Measurements from ENCODE around the gene ALDH4A1. TPM values are rescaled to one million over a fixed set of nuclear protein-coding genes. Genes with fewer than 3 reads are reported as not detected.

The ALDH4A1 gene
- total RNA-seq, 1 donor from 2014 or later, result 11.7 TPM

GRCh38 chr1:18901147-18901951 lies 1.0 kb downstream of the ALDH4A1 start:
- H3K9me3 ChIP-seq, result no peaks in the 10 kb centered on the region
- no peaks in the 10 kb centered on the region for H3K27me3 ChIP-seq (ENCODE audit: low read depth)
- ATAC-seq (no peak), DNase-seq (no peak)
- peak overlapping the region; percentile 89 for H3K4me3 ChIP-seq
- intact Hi-C loops (cut with DNase I), result loop anchor here (10.0 kb wide), 1 partner anchor 63 kb away; no protein-coding TSS in a partner anchor
- peaks cover 22% of the 10 kb centered on the region for H3K4me1 ChIP-seq
- TF ChIP-seq CTCF (IDR thresholded peaks at IDR 0.05), result no peak
- H3K27ac ChIP-seq, result no peak overlapping the region
- peaks cover 4% of the 10 kb centered on the region for H3K36me3 ChIP-seq

- peaks cover 4% of the 10 kb centered on the region for H3K36me3 ChIP-seq
- no peak for TF ChIP-seq CTCF (IDR thresholded peaks at IDR 0.05)
- no peak overlapping the region for H3K27ac ChIP-seq
- H3K4me1 ChIP-seq, result peaks cover 22% of the 10 kb centered on the region
- H3K9me3 ChIP-seq, result no peaks in the 10 kb centered on the region
- DNase-seq (no peak), ATAC-seq (no peak)
- intact Hi-C loops (cut with DNase I), result loop anchor here (10.0 kb wide), 1 partner anchor 64 kb away; no protein-coding TSS in a partner anchor
- no peaks in the 10 kb centered on the region for H3K27me3 ChIP-seq (ENCODE audit: low read depth)
- H3K4me3 ChIP-seq, result no peak overlapping the region
Observed at GRCh38 chr1:18900303-18900841, 2.0 kb downstream of the ALDH4A1 start.

GRCh38 chr1:18899363-18900049 lies 2.8 kb downstream of the ALDH4A1 start:
- no peak overlapping the region for H3K4me3 ChIP-seq
- ATAC-seq, result no peak

GRCh38 chr1:18898567-18898966 lies 3.8 kb downstream of the ALDH4A1 start:
- H3K9me3 ChIP-seq, result no peaks in the 10 kb centered on the region
- intact Hi-C loops (cut with DNase I), result no loop called here
- H3K27me3 ChIP-seq (ENCODE audit: low read depth), result no peaks in the 10 kb centered on the region
- TF ChIP-seq CTCF (IDR thresholded peaks at IDR 0.05), result no peak
- H3K4me3 ChIP-seq, result no peak overlapping the region
- no peak for DNase-seq
- H3K4me1 ChIP-seq, result peaks cover 18% of the 10 kb centered on the region
- ATAC-seq, result no peak
- H3K36me3 ChIP-seq, result peaks cover 4% of the 10 kb centered on the region
- H3K27ac ChIP-seq, result no peak overlapping the region

More at GRCh38 chr1:18899363-18900049, 2.8 kb downstream of the ALDH4A1 start:
- Histone ChIP-seq H3K36me3 (peaks cover 4% of the 10 kb centered on the region), H3K4me1 (peaks cover 22% of the 10 kb centered on the region), H3K27me3 (ENCODE audit: low read depth) (no peaks in the 10 kb centered on the region), H3K27ac (no peak overlapping the region), H3K9me3 (no peaks in the 10 kb centered on the region)
- DNase-seq, result no peak
- intact Hi-C loops (cut with DNase I), result loop anchor here (10.0 kb wide), 1 partner anchor 65 kb away; no protein-coding TSS in a partner anchor
- TF ChIP-seq CTCF (IDR thresholded peaks at IDR 0.05), result no peak

GRCh38 chr1:18895317-18895716 lies 7.0 kb downstream of the ALDH4A1 start:
- H3K27ac ChIP-seq, result no peak overlapping the region
- H3K27me3 ChIP-seq (ENCODE audit: low read depth), result no peaks in the 10 kb centered on the region
- no peak for DNase-seq
- ATAC-seq, result no peak
- H3K4me1 ChIP-seq, result no peaks in the 10 kb centered on the region
- H3K4me3 ChIP-seq, result no peak overlapping the region
- H3K36me3 ChIP-seq, result peaks cover 4% of the 10 kb centered on the region
- intact Hi-C loops (cut with DNase I), result no loop called here
- no peaks in the 10 kb centered on the region for H3K9me3 ChIP-seq
- TF ChIP-seq CTCF (IDR thresholded peaks at IDR 0.05), result no peak
